ENCODE measurements around the gene CHCHD4. TPM values are rescaled to one million over a fixed set of nuclear protein-coding genes. Genes with fewer than 3 reads are reported as not detected.

The CHCHD4 gene
- total and polyA plus RNA-seq, 2 of the 13 experiments (the other 11 are each of a cell fraction or from before 2014, with no cell fraction given): 15.8 to 24.1 TPM

DNA sequence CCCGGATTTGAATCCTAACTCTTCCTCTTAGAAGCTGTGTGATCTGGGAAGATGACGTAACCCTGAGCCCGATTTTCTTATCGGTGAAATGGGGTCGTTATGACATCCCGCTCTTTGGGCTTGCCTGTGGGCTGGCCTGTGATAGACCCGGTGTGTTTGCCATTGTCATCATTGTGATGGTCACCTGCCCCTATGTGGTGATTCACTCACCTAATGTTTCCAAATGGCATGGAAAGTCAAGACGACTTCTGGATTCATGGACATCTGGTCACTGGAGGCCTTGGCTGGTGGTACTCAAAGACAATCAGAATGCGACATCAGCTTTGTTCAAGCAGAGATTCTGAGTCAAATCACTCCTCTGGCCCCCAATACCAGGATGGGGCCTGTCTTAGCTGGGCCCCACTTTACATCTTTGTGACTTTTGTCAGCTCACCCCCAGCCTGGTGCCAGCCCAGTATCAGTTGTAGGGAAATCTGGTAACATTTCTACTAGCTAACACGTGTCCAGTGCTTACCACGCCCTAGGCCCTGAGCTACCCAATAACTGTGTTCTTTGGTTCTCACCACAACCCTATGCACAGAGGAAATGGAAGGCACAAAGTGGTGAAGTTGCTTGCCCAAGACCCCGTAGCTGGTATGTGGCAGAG lies 3.0 kb upstream of the CHCHD4 start (continued):
- TF ChIP-seq ASH2L (IDR thresholded peaks at IDR 0.05; ENCODE audit: insufficient read length, low read depth, low read length) (no peak), HOXA3 (CRISPR knock-in tag; IDR thresholded peaks at IDR 0.05) (no peak), ZNF552 (CRISPR knock-in tag; IDR thresholded peaks at IDR 0.05; ENCODE audit: borderline replicate concordance) (no peak)

DNA sequence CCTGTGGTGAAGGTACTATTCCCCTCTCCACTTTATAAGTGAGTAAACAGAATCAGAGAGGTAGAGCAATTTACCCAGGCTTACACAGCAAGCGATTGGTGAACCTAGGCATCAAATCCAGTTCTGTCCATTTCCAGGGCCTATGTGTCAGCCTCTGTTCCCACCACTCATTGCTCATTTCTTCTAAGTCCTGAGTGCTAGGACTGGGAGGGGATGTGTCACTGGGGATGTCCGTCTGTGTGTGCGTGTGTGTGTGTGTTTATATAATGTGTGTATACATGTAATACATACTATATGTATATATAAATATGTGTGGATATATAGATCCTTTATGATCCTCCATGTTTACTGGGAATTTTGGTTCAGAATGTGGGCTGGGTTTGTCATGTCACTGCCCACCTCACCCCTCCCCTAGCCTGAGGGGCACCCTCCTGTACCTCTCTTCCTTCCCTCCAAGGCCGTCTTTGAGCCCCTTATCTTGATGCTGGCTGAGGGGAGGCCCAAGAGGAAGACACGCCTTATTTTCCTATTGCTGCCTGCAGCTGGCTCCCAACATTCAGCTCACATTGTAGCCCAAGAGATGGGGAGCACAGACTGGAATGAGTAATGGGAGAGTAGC lies 2.3 kb upstream of the CHCHD4 start:
- FAIRE-seq: no peak
- BruUV-seq (replicated peaks): no TSS peak
- DNase-seq (ENCODE audit: low spot score): no peak
- no peak for ATAC-seq
- no peak overlapping the region for H3K27ac ChIP-seq (ENCODE audit: extremely low read length, insufficient read depth, low read length)
- in situ Hi-C loops (cut with HindIII; ENCODE audit: extremely low pct_ligation_motif_present, low pct_unique_long_range_greater_than_20kb) (no loop called here), intact Hi-C loops (cut with micrococcal nuclease; ENCODE audit: unreplicated experiment) (no loop called here)
- no peaks in the 10 kb centered on the region; a peak in 1 of 5 replicates for H3K27me3 ChIP-seq (ENCODE audit: control insufficient read depth in 1 of 2, insufficient read depth in 2 of 2, low read length in 2 of 2)
- peak overlapping the region in 1 of 3 experiments; percentile 95; a peak in 1 of 6 replicates for H3K4me3 ChIP-seq (replicated peaks in 1 of 3; ENCODE audit: insufficient read depth in 1 of 3, low read depth in 2 of 3, low read length in 3 of 3)
- POLR2A ChIA-PET: interaction anchor here (5.0 kb wide), 1 partner anchor 52 kb away, joined by 75 read pairs; the partner anchor contains the start of genes LSM3 and XPC
- H3K9me3 ChIP-seq (ENCODE audit: low read length): no peaks in the 10 kb centered on the region
- CTCF ChIA-PET (ENCODE audit: low intra/inter-chr PET ratio, low total read pairs): no interaction called here
- TF ChIP-seq ZNF552 (CRISPR knock-in tag; IDR thresholded peaks at IDR 0.05; ENCODE audit: borderline replicate concordance) (no peak), ZNF768 (CRISPR knock-in tag; IDR thresholded peaks at IDR 0.05) (peak; percentile 13; the same call in 1 of the 2 replicates), PHF21A (CRISPR knock-in tag; IDR thresholded peaks at IDR 0.05) (no peak)
- TF ChIP-seq, protein P1, sequence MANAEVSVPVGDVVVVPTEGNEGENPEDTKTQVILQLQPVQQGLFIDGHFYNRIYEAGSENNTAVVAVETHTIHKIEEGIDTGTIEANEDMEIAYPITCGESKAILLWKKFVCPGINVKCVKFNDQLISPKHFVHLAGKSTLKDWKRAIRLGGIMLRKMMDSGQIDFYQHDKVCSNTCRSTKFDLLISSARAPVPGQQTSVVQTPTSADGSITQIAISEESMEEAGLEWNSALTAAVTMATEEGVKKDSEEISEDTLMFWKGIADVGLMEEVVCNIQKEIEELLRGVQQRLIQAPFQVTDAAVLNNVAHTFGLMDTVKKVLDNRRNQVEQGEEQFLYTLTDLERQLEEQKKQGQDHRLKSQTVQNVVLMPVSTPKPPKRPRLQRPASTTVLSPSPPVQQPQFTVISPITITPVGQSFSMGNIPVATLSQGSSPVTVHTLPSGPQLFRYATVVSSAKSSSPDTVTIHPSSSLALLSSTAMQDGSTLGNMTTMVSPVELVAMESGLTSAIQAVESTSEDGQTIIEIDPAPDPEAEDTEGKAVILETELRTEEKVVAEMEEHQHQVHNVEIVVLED (CRISPR knock-in tag; IDR thresholded peaks at IDR 0.05; ENCODE audit: borderline replicate concordance): no peak
- TF ChIP-seq, protein P2, sequence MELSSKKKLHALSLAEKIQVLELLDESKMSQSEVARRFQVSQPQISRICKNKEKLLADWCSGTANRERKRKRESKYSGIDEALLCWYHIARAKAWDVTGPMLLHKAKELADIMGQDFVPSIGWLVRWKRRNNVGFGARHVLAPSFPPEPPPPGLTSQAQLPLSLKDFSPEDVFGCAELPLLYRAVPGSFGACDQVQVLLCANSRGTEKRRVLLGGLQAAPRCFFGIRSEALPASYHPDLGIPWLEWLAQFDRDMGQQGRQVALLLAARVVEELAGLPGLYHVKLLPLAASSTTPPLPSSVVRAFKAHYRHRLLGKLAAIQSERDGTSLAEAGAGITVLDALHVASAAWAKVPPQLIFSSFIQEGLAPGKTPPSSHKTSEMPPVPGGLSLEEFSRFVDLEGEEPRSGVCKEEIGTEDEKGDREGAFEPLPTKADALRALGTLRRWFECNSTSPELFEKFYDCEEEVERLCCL (CRISPR knock-in tag; IDR thresholded peaks at IDR 0.05; ENCODE audit: borderline replicate concordance): no peak
- no peak overlapping the region for H2AFZ ChIP-seq (ENCODE audit: low read length)
- peaks cover 36% of the 10 kb centered on the region for H3K4me1 ChIP-seq (ENCODE audit: insufficient read depth, low read length)
- peak overlapping the region; percentile 19; the same call in 1 of the 2 replicates for H3K9ac ChIP-seq (ENCODE audit: insufficient read depth, low read depth, low read length)
- 95% methylated on average over 5 of the region's 5 CpGs for WGBS (ENCODE audit: low lambda C conversion rate)
- H4K20me1 ChIP-seq (ENCODE audit: insufficient read depth, low read length): peaks cover 16% of the 10 kb centered on the region
- H3K4me2 ChIP-seq (ENCODE audit: low read depth, low read length): peak overlapping the region; percentile 89
- peaks cover 58% of the 10 kb centered on the region for H3K79me2 ChIP-seq (ENCODE audit: insufficient read depth, low read length)
- H3K36me3 ChIP-seq (replicated peaks in 1 of 2; ENCODE audit: control insufficient read depth in 1 of 2, insufficient read depth in 2 of 2, low read length in 2 of 2): peaks cover 14 to 42% of the 10 kb centered on the region in 2 experiments
